Activated T-cell treated with anti-CD3 and anti-CD28 coated beads for 48 hours (primary cell): ENCODE results near the gene SLC17A5.
A peak's percentile ranks its signal among the peaks of the same experiment; 100 is the strongest.
"Not testable (repeated sequence)": the region's sequence is repeated elsewhere in the genome, so short reads cannot be mapped to it uniquely, and the experiment has no call there.

ENCODE experiments used
- DNase-seq: peaks from one replicate; pipeline ENCODE4 v3.0.0-alpha.2; 2020; ENCODE audit warnings: low read depth

Gene SLC17A5

GRCh38 chr6:73665686-73666319 is 12.0 kb upstream of the SLC17A5 start:
- DNase-seq: no peak

GRCh38 chr6:73664701-73665100 is 10.9 kb upstream of the SLC17A5 start:
- DNase-seq: no peak

- DNase-seq: no peak
Measured at GRCh38 chr6:73657201-73657600, 3.4 kb upstream of the SLC17A5 start.

DNA sequence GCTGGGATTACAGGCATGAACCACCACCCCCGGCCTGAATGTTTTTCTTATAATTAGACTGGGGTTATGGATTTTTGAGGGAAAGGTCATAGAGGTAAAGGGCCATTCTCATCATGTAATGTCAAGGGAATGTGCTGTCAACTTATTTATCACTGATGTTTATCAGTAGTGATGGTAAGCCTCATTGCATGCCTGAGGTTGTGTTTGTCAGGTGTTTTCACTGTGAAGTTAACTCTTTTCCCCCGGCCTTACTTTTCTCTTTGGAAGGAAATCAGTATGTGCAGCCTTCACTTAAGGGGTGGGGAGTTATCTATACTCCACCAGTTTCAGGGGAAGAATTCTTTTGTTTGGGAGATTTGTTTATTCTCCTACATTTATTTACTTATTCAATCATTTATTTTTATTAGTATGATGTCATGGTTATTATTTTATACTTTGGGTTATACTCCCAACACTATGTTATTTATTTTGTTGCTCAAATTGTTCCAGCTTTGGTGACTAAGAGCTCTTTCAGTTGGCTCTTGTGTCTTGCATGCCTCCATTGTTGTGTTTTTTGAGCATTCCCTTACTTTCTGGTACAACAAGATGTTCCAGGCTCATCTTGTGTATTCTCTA is 2.8 kb upstream of the SLC17A5 start:
- DNase-seq: no peak

DNA sequence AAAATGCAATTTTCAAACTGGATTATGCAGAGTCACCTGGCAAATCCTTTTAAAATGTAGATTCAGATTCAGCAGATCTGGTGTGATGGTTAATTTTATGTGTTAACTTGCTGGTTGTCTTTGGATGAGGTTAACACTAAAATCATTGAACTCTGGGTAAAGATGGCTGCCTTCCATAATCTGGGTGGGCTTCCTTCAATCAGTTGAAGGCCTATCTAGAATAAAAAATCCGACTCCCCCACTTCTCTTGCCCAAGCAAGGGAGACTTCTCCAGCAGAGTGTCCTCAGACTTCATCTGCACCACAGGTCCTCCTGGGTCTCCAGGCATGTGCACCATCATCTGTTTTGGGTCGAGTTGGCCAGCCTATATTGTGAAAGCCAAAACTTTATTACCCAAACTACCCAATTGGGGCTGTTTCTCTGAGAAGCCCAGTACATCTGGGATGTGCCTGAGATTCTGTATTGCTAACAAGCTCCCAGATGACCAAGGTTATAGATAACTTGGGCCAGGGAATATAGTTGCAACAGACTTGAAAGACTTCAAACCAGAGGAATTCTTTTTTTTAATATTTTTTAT is 1.6 kb upstream of the SLC17A5 start:
- DNase-seq: no peak

DNA sequence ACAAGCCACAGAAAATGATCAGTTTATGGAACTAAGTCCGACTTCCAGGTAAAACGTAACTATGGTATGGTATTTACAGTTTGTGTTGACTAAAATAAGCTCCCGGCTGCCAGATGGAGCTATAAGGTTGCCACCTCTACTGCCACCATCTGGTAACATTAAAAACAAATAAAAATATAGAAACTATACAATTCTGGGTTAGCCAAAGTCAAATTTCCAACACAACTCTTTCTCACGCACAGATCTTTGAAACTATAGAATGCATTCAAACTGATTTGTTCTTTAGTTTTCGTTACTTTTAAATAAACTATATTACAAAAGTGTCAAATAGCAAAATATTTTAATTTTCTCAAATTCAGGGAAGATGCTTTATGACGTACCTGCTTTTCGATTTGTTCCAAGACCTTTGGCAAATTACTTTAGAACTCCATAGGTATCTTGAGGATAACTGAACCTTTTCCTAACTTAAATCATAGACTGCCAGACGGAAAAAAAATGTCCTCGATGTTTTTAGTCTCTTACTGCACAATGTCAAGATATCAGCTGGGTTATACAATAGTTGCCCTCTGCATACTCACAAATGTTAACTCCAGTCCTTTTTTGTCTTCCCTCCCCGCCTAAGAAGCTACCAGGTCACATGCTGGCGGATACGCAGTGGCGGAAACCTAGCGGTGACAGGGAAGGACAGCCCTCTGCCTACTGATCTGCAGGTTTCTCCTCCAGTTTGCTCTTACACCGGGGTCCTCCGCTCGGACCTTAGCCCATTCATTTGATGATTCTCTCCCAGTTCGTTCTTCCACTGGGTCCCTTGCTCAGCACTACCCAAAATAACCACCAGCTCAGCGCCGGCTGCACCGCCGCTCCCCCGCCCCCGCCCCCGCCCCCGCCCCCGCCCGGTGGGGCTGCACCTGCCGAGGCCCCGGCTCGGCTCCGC is 888 bp downstream of the SLC17A5 start:
- peak; percentile 39 for DNase-seq

DNA sequence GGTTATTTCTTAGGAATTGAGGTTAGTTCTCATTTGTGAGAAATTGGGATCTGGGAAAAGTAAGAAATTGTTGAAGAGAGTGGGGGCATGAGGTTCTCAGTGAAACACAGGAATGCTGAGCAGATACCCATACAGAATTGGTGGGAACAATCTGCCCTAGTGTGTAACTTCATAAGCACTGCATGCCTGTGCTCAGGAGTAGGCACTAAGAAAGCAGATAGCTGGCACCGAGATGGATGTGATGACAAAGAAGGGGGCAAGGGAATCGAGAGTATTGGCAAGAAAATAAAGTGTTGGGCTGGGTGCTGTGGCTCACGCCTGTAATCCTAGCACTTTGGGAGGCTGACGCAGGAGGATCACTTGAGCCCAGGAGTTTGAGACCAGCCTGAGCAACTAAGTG is 4.0 kb downstream of the SLC17A5 start:
- no peak for DNase-seq

DNA sequence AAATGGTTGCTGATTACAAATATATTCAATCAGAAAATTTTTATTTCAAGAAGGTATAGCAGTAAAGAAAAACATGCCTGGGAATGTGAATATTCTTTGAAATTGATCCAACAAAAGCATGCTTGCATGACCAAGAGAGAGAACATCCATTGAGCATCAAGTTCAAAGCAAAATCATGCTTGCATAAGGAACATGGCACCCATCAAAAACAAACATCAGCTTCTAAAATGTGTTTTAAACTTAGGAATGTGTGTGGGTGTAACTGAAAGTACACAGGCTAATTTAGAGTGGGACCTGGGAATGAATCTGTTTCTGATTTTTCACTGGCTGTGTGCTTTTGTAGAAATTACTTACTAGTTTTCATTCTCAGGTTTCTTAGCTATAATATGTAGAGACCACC is 5.6 kb downstream of the SLC17A5 start:
- no peak for DNase-seq

GRCh38 chr6:73644941-73645591 is 8.7 kb downstream of the SLC17A5 start:
- no peak for DNase-seq

- no peak for DNase-seq
Measured at GRCh38 chr6:73644030-73644429, 9.8 kb downstream of the SLC17A5 start.

DNA sequence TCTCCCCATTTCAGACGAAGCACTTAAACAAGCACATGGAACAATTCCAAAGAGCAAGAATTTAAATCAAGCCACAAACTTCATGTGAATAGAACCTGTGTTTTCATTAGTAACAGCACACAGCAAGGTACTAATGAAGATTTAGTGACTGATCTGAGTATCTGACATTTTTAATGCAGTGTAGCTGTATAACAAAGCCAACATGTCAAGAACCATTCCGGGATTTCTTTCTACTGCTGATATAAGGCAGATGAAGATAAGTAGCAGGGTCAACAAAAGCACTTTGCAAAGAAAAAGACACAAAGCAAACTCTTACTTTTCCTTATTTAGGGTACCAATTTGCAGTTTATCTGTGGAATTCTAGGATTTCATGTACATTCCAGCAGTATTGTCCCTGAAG is 11.3 kb downstream of the SLC17A5 start:
- no peak for DNase-seq

DNA sequence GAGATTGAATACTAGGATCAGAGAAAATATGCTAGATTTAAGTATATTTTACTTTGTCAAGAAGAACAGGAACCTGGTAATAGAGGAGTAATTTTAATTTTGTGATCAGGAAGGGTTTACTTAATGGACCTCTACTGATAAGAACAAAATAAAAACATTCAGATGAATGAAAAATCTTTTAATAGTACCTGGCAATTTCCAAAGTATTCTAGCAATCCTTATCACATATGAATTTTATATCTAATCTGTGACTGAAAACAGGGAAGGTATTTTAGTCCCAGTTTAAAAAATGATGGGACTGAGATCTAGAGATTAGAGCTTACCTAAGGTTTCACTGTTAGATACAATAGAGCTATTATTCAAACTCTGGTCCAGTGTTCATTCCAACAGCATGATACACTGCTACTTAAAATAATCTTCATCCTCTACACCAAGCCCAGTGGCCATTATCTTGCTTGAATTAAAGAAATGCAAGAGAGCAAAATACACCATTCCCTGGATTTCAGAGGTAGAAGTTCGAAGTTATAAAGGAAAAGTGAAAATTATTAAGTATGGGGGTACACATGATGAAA is 13.5 kb downstream of the SLC17A5 start:
- DNase-seq: no peak

DNA sequence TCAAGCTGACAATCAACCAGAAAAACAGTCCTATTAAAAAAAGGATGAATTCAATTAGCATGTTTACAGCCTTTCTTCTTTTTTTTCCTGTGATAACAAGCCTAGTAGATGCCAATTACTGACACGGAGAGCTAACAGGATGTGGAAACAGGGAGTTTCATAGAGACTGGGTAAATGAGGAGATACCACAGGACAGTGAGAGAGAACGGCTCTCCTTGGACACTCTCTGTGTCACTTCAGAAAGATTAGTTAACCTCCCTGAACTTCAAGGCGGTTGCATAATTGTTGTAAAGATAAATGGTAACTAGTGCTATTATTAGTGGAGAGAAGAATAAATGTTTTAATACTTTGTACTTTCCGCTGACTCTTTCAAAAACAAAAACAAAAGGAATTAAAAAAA is 14.8 kb downstream of the SLC17A5 start:
- no peak for DNase-seq

- DNase-seq: no peak
Measured at GRCh38 chr6:73637404-73637803, 16.4 kb downstream of the SLC17A5 start.

DNA sequence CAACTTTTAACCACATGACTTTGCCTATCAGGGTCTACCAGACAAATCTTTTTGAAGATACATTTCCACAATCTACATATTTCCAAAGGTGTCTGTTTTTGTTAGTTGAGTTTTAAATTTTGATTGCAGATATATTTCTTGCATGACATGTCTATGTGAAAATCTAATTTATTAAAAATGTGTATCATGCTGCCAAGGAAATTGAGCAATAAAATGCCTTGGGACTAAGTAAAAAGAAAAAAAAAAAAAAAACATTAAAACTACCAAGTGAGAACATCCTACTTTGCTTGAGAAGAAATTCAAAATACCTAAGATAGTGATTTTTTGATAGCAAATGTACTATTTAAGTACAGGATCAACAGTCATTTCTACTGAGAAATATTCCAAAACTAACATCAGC is 17.7 kb downstream of the SLC17A5 start:
- no peak for DNase-seq

GRCh38 chr6:73632346-73632745 is 21.4 kb downstream of the SLC17A5 start:
- DNase-seq: no peak

DNA sequence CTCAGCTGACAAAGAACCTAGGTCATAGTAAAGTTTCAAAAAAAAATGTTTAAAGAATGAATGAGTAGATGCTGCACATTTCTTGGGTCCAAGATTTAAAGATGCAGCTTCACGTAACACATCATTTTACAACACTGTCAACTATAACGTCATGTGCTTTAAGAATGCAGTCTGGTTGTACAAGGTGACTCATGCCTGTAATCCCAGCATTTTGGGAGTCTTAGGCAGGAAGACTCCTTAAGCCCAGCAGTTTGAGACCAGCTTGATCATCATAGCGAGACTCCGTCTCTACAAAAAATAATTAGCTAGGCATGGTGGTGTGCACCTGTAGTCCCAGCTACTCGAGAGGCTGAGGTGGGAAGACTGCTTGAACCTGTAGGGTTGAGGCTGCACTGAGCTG is 21.9 kb downstream of the SLC17A5 start:
- DNase-seq: no peak

- no peak for DNase-seq
Measured at GRCh38 chr6:73630401-73630800, 23.4 kb downstream of the SLC17A5 start.

DNA sequence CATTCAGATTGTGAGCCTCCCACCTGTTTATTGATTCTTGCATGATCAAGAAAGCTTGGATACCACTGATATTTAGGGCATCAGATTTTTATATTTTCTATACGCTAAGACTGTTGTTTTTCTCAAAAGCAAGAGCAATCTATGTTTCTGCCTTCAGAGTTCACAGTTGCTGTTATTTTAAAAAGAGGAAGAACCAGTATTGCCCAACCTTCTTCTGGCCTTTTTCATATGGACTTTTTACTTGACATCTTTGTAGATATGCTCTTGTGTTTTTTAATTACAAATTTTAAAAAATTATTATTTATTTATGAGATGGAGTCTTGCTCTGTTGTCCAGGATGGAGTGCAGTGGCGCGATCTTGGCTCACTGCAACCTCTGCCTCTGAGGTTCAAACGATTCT is 28.9 kb downstream of the SLC17A5 start:
- DNase-seq: no peak

DNA sequence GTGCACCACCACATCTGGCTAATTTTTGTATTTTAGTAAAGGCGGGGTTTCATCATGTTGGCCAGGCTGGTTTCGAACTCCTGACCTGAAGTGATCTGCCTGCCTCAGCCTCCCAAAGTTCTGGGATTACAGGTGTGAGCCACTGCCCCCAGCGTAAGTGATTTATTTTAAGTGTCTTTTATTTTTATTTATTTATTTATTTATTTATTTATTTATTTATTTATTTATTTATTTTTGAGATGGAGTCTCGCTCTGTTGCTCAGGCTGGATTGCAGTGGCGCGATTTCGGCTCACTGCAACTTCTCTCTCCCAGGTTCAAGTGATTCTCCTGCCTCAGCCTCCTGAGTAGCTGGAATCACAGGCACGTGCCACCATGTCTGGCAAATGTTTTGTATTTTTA is 30.3 kb downstream of the SLC17A5 start:
- not testable (repeated sequence) for DNase-seq

- not testable (repeated sequence) for DNase-seq
Measured at GRCh38 chr6:73618082-73618481, 35.7 kb downstream of the SLC17A5 start.

GRCh38 chr6:73614802-73615201 is 39.0 kb downstream of the SLC17A5 start:
- DNase-seq: no peak
